Fibroblast of mammary gland (primary cell): ENCODE measurements around the gene TAF1B.

Experiments
- DNase-seq: peaks from one replicate; pipeline ENCODE4 v3.0.0-alpha.2; 2010; ENCODE audit warnings: low read depth
- H3K4me3 ChIP-seq: 2 replicates; pipeline ENCODE4 v1.5.1; 2011; ENCODE audit warnings: low read depth, mild to moderate bottlenecking, low read length, moderate library complexity; ENCODE audit not compliant: control insufficient read depth
- TF ChIP-seq, protein P1 (sequence below): conservative IDR thresholded peaks from 2 replicates; pipeline ENCODE4 v1.5.1; 2011; ENCODE audit warnings: low read depth, low read length, inconsistent platforms; ENCODE audit not compliant: control insufficient read depth, insufficient read depth

TAF1B gene

DNA sequence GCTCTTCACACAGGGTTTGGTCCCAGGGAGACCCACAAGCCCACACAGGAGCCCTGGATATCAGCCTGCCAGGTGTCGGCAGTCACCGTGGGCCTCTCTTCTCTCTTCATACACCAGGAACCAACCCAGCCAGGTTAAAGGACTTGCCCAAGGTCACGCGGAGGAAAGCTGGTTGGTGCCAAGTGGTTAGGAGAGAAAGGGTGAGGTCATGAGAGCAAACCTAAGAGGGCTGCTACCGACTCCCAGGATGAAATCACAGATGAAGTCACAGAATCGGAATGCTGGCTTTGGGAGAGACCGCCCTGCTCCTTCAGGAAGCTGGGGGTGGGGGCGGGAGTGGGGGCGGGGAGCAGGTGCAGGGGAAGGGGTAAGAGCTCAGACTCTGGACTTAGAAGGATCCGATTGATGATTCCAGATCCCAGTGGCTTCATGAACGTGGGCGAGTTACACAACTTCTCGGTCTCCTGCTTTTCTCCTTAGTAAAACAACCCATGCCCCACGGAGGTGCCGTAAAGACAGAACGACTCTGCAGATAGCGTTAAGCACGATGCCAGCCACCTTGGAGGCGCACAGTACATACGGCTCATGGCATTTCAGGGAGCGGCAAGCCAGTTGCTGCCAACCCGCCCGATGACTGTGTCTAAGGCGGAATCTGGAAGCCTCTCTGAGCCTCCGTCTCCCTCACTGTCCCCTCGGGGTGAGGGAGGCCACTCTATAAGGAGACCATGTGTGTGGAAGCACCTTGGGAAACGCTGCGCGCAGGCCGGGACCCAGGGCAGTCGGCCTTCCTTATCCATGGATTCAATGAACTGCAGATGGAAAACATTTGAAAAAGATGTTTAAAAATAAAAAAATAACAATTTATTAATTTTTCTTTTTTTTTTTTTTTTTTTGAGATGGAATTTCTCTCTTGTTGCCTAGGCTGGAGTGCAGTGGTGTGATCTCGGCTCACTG lies 23.0 kb upstream of the TAF1B start:
- H3K4me3 ChIP-seq = no peak overlapping the region
- TF ChIP-seq, protein P1, sequence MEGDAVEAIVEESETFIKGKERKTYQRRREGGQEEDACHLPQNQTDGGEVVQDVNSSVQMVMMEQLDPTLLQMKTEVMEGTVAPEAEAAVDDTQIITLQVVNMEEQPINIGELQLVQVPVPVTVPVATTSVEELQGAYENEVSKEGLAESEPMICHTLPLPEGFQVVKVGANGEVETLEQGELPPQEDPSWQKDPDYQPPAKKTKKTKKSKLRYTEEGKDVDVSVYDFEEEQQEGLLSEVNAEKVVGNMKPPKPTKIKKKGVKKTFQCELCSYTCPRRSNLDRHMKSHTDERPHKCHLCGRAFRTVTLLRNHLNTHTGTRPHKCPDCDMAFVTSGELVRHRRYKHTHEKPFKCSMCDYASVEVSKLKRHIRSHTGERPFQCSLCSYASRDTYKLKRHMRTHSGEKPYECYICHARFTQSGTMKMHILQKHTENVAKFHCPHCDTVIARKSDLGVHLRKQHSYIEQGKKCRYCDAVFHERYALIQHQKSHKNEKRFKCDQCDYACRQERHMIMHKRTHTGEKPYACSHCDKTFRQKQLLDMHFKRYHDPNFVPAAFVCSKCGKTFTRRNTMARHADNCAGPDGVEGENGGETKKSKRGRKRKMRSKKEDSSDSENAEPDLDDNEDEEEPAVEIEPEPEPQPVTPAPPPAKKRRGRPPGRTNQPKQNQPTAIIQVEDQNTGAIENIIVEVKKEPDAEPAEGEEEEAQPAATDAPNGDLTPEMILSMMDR = no peak
- peak; percentile 84 for DNase-seq

DNA sequence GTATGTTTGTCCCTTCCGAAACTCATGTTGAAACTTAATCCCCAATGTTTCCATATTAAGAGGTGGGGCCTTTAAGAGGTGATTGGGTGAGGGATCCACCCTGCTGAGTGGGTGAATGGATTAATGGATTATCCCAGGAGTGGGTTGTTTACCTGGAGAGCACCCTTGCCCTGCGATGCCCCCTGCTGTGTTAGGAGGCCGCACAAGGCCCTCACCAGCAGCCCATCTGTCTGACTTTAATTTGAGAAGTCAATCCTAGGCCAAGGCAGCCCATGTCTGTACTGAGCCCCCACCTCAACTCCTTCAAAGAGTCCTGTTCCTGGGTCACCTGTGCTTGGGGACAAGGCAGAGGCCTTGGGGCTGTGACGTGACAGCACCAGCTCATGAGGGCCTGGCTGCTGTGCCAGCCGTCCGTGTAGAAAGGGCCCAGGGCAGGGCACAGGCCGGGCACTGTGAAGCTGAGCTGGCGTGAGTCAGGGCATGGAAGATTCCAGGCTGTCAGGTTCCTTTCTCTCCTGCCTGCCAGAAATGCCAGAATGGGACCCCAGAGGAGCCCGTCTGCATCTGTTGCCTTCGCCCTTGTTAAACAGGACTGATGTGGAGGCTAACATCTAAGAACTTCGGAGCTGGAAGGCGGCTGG lies 21.3 kb upstream of the TAF1B start:
- no peak for DNase-seq
- TF ChIP-seq, protein P1 = no peak
- H3K4me3 ChIP-seq = no peak overlapping the region

DNA sequence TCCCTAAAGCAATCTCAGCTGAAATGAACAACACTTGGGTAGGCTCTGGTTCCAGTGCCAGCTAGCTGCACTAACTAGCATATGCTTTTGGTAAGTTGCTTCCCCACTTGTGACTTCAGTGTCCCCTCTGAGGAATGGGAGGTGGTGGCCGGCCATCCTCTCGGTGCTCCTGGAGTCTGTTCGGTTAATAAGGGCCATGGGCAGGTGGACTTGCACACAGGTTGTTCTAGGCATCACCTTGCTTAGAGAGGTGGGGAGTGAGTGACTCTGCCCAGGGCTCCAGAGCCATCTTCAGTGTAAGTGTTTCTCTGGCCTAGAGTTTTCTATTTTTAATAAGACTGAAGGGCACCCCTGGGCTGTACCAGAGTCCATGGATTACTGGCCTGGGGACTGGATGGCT lies 18.8 kb upstream of the TAF1B start:
- TF ChIP-seq, protein P1 = no peak
- no peak for DNase-seq

DNA sequence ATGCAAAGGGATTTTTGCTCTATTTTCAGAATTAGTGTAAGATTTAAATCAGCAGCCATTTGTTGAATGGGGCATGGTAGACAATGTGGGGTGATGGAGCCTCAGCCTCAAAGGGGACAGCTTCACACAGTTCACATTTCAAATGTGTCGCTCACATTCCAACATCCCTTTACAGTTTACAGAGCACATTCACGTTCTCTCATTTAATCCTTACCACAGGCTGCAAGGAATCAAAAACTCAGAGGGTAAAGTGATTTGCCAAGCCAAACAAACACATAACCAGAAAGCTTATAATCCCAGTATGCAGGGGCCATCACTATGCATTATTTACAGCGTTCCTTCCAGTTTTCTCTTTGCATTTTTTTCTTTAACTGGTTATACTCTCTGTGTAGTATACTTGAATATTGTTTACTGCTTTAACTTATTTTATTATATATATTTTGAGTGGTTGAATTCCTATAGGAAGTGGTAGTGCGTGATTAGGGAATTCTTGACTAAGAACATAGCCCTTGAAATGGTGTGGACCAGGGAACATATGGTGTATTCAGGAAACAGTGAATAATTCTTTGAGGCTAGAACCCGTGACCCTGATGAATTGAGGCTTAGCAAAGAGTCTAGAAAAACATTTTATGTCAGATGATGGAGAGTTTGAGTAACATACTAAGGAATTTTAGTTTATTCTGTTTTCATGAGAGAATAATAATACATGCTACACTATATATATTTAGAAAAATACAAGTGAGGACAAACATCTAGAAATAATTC lies 18.1 kb upstream of the TAF1B start:
- no peak for DNase-seq
- no peak overlapping the region for H3K4me3 ChIP-seq
- TF ChIP-seq, protein P1 = no peak

More for the DNA sequence above, 18.8 kb upstream of the TAF1B start:
- no peak overlapping the region for H3K4me3 ChIP-seq

DNA sequence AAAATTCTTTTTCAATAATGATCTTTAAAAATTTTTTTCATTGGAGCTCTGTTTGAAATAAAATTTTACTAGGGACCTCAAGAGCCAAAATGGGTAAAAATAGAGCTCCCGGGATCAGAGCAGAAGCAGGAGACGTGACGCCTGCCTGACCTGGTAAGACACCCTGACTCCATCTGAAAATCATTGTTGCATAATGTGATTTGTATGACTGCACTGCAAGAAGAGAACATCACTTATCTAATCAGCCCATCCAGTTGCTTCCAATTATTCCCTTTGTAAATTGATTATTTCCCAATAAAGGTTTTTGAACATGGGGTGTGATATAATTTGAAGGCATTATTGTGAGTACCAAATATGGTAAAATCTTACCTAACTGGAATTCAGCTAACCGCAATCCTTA lies 17.1 kb upstream of the TAF1B start:
- no peak overlapping the region for H3K4me3 ChIP-seq
- TF ChIP-seq, protein P1 = no peak
- DNase-seq = no peak

DNA sequence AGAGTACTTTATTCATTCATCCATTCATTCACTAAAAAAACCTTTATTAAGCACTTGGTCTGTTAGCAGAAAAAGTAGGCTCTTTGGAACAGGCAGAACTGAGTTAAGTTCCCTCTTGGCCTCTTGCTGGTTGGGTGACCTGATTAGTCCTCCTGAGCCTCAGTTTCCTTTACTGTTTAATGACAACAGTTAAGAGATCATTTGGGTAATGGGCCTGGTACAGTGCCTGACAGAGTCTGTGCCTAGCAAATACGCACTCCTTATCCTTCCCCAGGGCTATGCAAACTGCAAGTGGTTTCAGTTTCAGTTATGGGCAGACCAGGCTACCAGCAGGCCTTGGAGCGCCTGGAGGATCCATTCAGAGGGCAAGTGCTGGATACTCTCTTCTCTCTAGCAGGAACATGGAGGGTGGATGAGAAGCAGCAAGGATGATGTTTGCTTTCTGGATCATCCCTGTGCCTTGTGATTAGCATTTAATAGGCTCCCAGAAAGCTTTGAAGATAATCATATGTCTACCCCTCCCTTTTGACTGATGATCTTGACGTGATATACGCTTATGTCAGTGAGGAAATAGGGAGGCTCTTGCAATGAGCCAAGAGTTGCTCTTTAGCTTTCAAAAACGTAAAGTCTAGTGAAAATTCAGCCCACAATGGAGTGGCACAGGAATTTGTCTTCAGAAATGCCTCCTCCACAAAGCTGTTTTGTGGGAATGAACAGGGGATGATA lies 12.4 kb upstream of the TAF1B start:
- DNase-seq = no peak

More for the DNA sequence above, 12.4 kb upstream of the TAF1B start:
- H3K4me3 ChIP-seq = no peak overlapping the region
- TF ChIP-seq, protein P1 = no peak
